ENCODE data around the gene PPP1R2C. TPM values are rescaled to one million over a fixed set of nuclear protein-coding genes. Genes with fewer than 3 reads are reported as not detected.

Gene PPP1R2C
- not detected for polyA plus RNA-seq (ENCODE audit: insufficient read length in 4 of 4)

GRCh38 chrX:42778096-42778495, at the start of gene PPP1R2C:
Gene PPP1R2C (minus strand): TSS chrX:42778163. CDS start chrX:42778079, 84 bp downstream.
- no peak for DNase-seq (ENCODE audit: low read depth in 4 of 4, low spot score in 3 of 4)

GRCh38 chrX:42825201-42825600, 47.2 kb upstream of the PPP1R2C start:
- no peak for DNase-seq (ENCODE audit: low read depth in 4 of 4, low spot score in 3 of 4)

GRCh38 chrX:42824541-42824940, 46.6 kb upstream of the PPP1R2C start:
- no peak for DNase-seq (ENCODE audit: low read depth in 4 of 4, low spot score in 3 of 4)

GRCh38 chrX:42823443-42823842, 45.5 kb upstream of the PPP1R2C start:
- no peak for DNase-seq (ENCODE audit: low read depth in 4 of 4, low spot score in 3 of 4)

- DNase-seq (ENCODE audit: low read depth in 4 of 4, low spot score in 3 of 4), result no peak
These were observed 44.0 kb upstream of the PPP1R2C start for GRCh38 chrX:42821803-42822443.

- DNase-seq (ENCODE audit: low read depth in 4 of 4, low spot score in 3 of 4), result no peak
These were observed 40.4 kb upstream of the PPP1R2C start for GRCh38 chrX:42818151-42818921.

GRCh38 chrX:42809569-42809968, 31.6 kb upstream of the PPP1R2C start:
- no peak for DNase-seq (ENCODE audit: low read depth in 4 of 4, low spot score in 3 of 4)

GRCh38 chrX:42807393-42807792, 29.4 kb upstream of the PPP1R2C start:
- no peak for DNase-seq (ENCODE audit: low read depth in 4 of 4, low spot score in 3 of 4)

- no peak for DNase-seq (ENCODE audit: low read depth in 4 of 4, low spot score in 3 of 4)
These were observed 26.6 kb upstream of the PPP1R2C start for GRCh38 chrX:42804524-42804923.

GRCh38 chrX:42803320-42803719, 25.4 kb upstream of the PPP1R2C start:
- DNase-seq (ENCODE audit: low read depth in 4 of 4, low spot score in 3 of 4), result no peak

GRCh38 chrX:42797651-42798269, 19.8 kb upstream of the PPP1R2C start:
- no peak for DNase-seq (ENCODE audit: low read depth in 4 of 4, low spot score in 3 of 4)

- DNase-seq (ENCODE audit: low read depth in 4 of 4, low spot score in 3 of 4), result no peak
These were observed 5.5 kb upstream of the PPP1R2C start for GRCh38 chrX:42783451-42783850.

- no peak for DNase-seq (ENCODE audit: low read depth in 4 of 4, low spot score in 3 of 4)
These were observed 1.8 kb downstream of the PPP1R2C start for GRCh38 chrX:42776195-42776594.

GRCh38 chrX:42772874-42773273, 5.1 kb downstream of the PPP1R2C start:
- DNase-seq (ENCODE audit: low read depth in 4 of 4, low spot score in 3 of 4), result no peak

- no peak for DNase-seq (ENCODE audit: low read depth in 4 of 4, low spot score in 3 of 4)
These were observed 6.2 kb downstream of the PPP1R2C start for GRCh38 chrX:42771506-42772335.

- no peak for DNase-seq (ENCODE audit: low read depth in 4 of 4, low spot score in 3 of 4)
These were observed 7.4 kb downstream of the PPP1R2C start for GRCh38 chrX:42770566-42770965.

GRCh38 chrX:42759881-42760280, 18.1 kb downstream of the PPP1R2C start:
- no peak for DNase-seq (ENCODE audit: low read depth in 4 of 4, low spot score in 3 of 4)

- no peak for DNase-seq (ENCODE audit: low read depth in 4 of 4, low spot score in 3 of 4)
These were observed 22.1 kb downstream of the PPP1R2C start for GRCh38 chrX:42755815-42756214.

- DNase-seq (ENCODE audit: low read depth in 4 of 4, low spot score in 3 of 4), result no peak
These were observed 23.4 kb downstream of the PPP1R2C start for GRCh38 chrX:42754603-42755002.

GRCh38 chrX:42754115-42754514, 23.8 kb downstream of the PPP1R2C start:
- no peak for DNase-seq (ENCODE audit: low read depth in 4 of 4, low spot score in 3 of 4)

GRCh38 chrX:42752730-42753129, 25.2 kb downstream of the PPP1R2C start:
- DNase-seq (ENCODE audit: low read depth in 4 of 4, low spot score in 3 of 4), result no peak

All from right renal pelvis (tissue), 4 donors.